ENCODE measurements around the gene KDM1A. TPM values are rescaled to one million over a fixed set of nuclear protein-coding genes. Genes with fewer than 3 reads are reported as not detected.

KDM1A gene
- total RNA-seq, 1 donor from 2014 or later, result 28.7 TPM

DNA sequence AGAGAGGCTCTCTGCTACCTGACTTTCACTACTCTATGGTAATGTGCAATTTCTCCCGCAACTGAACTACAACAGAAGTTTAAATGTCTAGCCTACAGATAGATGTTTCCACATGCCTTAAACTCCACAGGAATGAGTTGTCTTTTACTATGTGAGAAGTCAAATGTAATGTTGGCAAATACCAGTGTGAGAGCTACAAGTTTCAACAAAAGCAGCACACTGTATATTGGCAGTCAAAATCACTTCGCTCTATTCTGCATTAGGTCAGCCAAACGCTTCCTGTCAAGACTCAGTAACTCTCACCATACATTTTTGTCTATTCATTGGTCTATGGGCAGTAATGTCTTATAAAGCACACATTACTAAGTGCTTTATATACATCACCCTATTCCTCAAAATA, 107.5 kb downstream of the KDM1A start:
- no peaks in the 10 kb centered on the region for H3K9me3 ChIP-seq
- no peak overlapping the region for H3K27ac ChIP-seq
- H3K4me3 ChIP-seq, result no peak overlapping the region
- no peaks in the 10 kb centered on the region for H3K27me3 ChIP-seq
- peaks cover 2 to 28% of the 10 kb centered on the region in 2 donors for H3K4me1 ChIP-seq
- no peaks in the 10 kb centered on the region for H3K36me3 ChIP-seq
- no peak for DNase-seq (ENCODE audit: low spot score in 2 of 2)
- intact Hi-C loops (cut with DNase I), result no loop called here
- TF ChIP-seq, protein P1, sequence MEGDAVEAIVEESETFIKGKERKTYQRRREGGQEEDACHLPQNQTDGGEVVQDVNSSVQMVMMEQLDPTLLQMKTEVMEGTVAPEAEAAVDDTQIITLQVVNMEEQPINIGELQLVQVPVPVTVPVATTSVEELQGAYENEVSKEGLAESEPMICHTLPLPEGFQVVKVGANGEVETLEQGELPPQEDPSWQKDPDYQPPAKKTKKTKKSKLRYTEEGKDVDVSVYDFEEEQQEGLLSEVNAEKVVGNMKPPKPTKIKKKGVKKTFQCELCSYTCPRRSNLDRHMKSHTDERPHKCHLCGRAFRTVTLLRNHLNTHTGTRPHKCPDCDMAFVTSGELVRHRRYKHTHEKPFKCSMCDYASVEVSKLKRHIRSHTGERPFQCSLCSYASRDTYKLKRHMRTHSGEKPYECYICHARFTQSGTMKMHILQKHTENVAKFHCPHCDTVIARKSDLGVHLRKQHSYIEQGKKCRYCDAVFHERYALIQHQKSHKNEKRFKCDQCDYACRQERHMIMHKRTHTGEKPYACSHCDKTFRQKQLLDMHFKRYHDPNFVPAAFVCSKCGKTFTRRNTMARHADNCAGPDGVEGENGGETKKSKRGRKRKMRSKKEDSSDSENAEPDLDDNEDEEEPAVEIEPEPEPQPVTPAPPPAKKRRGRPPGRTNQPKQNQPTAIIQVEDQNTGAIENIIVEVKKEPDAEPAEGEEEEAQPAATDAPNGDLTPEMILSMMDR (IDR thresholded peaks at IDR 0.05), result no peak

DNA sequence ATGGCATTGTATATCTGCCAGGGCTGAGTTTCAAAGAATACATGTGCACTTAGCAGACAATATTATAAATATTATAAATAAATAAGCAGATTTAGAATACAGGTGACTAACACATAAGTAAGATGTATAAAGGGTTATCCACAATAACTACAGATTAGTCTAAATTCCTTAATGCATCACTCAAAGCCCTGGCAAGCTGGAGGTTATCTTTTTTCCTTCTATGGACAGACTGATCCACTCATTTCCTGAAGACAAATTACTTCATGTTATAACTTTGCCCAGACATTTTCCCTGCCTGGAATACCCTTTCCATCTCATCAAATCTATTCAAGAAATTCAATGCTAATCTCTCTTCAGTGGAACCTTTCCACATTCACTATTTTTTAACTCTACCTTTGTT, 110.6 kb downstream of the KDM1A start:
- Histone ChIP-seq H3K4me3 (no peak overlapping the region), H3K27ac (no peak overlapping the region), H3K36me3 (no peaks in the 10 kb centered on the region), H3K9me3 (no peaks in the 10 kb centered on the region), H3K27me3 (no peaks in the 10 kb centered on the region), H3K4me1 (peaks cover 0 to 10% of the 10 kb centered on the region in 2 donors)
- intact Hi-C loops (cut with DNase I), result no loop called here
- TF ChIP-seq, protein P1 (IDR thresholded peaks at IDR 0.05), result no peak
- DNase-seq (ENCODE audit: low spot score in 2 of 2), result no peak

GRCh38 chr1:23132033-23132432, 112.8 kb downstream of the KDM1A start:
- Histone ChIP-seq H3K36me3 (no peaks in the 10 kb centered on the region), H3K27ac (no peak overlapping the region), H3K4me1 (peaks cover 0 to 6% of the 10 kb centered on the region in 2 donors), H3K9me3 (no peaks in the 10 kb centered on the region), H3K27me3 (no peaks in the 10 kb centered on the region), H3K4me3 (no peak overlapping the region)
- DNase-seq (ENCODE audit: low spot score in 2 of 2), result no peak
- TF ChIP-seq, protein P1 (IDR thresholded peaks at IDR 0.05), result no peak
- intact Hi-C loops (cut with DNase I), result no loop called here

Other genes with a start within 250 kb of the KDM1A start
- not detected for gene LACTBL1, start 46.6 kb upstream of the KDM1A start, total RNA-seq
- gene TEX46, start 3.6 kb upstream of the KDM1A start, total RNA-seq, result not detected
- 18.0 TPM for gene LUZP1, start 149.4 kb downstream of the KDM1A start, total RNA-seq
- not detected for gene HTR1D, start 198.0 kb downstream of the KDM1A start, total RNA-seq

All from ascending aorta (tissue), 2 donors.